ENCODE measurements around the gene SPATS1.
A peak's percentile ranks its signal among the peaks of the same experiment; 100 is the strongest.

The SPATS1 gene

DNA sequence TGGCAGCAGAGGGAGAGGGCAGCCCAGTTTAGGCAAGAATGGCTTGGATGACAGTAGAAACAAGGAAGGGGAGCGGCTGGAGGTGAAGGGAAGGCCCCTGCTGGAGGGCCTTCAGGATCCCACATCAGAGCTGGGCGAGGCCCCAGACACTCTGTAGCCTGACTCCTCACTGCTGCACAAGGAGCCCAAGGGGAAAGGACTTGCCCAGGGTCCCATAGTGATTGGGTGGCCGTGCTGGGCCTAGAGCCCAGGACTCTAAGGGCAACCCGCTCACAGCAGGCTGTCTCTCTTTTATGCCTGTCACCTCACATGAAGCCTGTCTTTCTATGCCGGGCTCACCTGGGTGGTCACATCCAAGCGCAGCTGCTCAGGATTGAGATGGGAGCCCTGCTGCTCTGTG, 38.6 kb upstream of the SPATS1 start:
- no peak overlapping the region for H3K4me3 ChIP-seq (ENCODE audit: low read length in 2 of 2)
- no CpG with 5 or more reads among the region's 6 CpGs for WGBS, 2 donors (ENCODE audit: extremely low coverage in 2 of 2, insufficient read length in 2 of 2, insufficient replicate concordance in 1 of 2)
- H3K27me3 ChIP-seq (ENCODE audit: control insufficient read depth in 3 of 3, insufficient read depth in 3 of 3, low read depth in 1 of 3, low read length in 3 of 3): no peaks in the 10 kb centered on the region
- peaks cover 0 to 3% of the 10 kb centered on the region in 2 donors for H3K4me1 ChIP-seq (ENCODE audit: control insufficient read depth in 2 of 2, insufficient read depth in 1 of 2, low read depth in 1 of 2, low read length in 2 of 2)
- H2AK5ac ChIP-seq (ENCODE audit: low read depth, low read length): peak overlapping the region; percentile 24
- H3K36me3 ChIP-seq (replicated peaks in 1 of 2; ENCODE audit: control insufficient read depth in 2 of 2, insufficient read depth in 2 of 2, low read length in 2 of 2): peaks cover 73 to 97% of the 10 kb centered on the region in 2 donors
- H3K9ac ChIP-seq (ENCODE audit: low read depth, low read length, poor library complexity): no peak overlapping the region
- no peak overlapping the region for H2AFZ ChIP-seq (ENCODE audit: low read length)
- DNase-seq (ENCODE audit: low spot score): no peak
- no peak overlapping the region for H2BK12ac ChIP-seq (ENCODE audit: low read length)
- H3K9me3 ChIP-seq (replicated peaks in 1 of 2; ENCODE audit: control insufficient read depth in 2 of 2, insufficient read depth in 1 of 2, low read depth in 1 of 2, low read length in 2 of 2): no peaks in the 10 kb centered on the region
- no peak overlapping the region for H3K27ac ChIP-seq (replicated peaks; ENCODE audit: low read length)
- H3K79me1 ChIP-seq (ENCODE audit: low read depth, low read length): peaks cover 8% of the 10 kb centered on the region
- H2BK5ac ChIP-seq (ENCODE audit: low read length): peak overlapping the region; percentile 91
- no peak overlapping the region for H3K4me2 ChIP-seq (ENCODE audit: insufficient read depth, low read length, poor library complexity, severe bottlenecking)
- H3K23ac ChIP-seq (ENCODE audit: low read depth, low read length, poor library complexity): no peak overlapping the region
- no peak overlapping the region for H4K91ac ChIP-seq (ENCODE audit: low read depth, low read length, poor library complexity)
- no peak overlapping the region for H3K4ac ChIP-seq (ENCODE audit: low read length)
- H3K18ac ChIP-seq (ENCODE audit: low read length): no peak overlapping the region
- no peak overlapping the region for H2BK15ac ChIP-seq (ENCODE audit: low read length)
- H4K8ac ChIP-seq (ENCODE audit: low read depth, low read length): no peak overlapping the region
- no peak overlapping the region for H3K14ac ChIP-seq (ENCODE audit: low read length)
- H2BK120ac ChIP-seq (ENCODE audit: low read depth, low read length): no peak overlapping the region

DNA sequence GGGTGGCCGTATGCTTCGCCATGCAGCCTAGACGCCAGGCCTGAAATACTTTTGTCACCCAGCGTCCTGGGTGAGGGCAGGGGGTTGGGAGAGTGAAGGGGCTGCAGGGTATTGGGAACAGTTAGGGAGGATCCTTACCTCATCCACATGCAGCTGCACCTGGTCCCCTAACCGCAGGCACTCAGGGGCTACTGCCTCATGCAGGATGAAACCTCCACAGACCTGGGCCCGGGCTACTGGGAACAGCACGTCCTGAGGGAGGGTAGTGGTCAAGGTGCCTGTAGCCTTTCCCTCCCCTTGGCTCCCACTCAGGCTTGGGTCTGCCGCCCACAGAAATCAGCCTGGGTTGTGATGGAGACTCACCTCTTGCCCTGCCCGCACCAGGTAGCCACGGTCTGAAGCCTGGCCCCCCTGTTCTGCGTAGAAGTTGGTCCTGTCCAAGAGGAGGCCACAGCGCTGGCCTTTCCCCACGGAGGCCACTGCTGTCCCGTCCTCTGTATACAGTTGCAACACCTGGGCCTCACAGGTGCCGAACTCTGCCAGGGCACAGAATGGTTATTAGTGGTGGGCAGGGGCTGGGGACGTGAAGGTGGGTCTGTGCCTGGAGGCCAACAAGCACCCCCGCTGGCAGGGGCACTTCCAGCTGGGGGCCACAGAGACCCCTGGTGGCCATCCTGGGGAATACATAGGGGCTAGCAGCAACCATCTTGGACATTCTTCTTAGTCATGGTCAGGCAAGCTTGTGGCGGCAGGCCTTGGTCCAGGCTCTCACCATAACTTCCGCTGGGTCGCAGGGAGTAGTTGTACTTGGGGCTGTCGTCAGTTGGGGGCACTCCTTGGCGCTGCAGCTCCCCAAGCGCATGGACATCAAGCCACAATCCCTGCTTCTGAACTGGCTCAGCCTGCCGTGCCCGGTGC, 37.9 kb upstream of the SPATS1 start:
- H3K36me3 ChIP-seq (replicated peaks in 1 of 2; ENCODE audit: control insufficient read depth in 2 of 2, insufficient read depth in 2 of 2, low read length in 2 of 2): peaks cover 80 to 97% of the 10 kb centered on the region in 2 donors
- DNase-seq (ENCODE audit: low spot score): no peak

DNA sequence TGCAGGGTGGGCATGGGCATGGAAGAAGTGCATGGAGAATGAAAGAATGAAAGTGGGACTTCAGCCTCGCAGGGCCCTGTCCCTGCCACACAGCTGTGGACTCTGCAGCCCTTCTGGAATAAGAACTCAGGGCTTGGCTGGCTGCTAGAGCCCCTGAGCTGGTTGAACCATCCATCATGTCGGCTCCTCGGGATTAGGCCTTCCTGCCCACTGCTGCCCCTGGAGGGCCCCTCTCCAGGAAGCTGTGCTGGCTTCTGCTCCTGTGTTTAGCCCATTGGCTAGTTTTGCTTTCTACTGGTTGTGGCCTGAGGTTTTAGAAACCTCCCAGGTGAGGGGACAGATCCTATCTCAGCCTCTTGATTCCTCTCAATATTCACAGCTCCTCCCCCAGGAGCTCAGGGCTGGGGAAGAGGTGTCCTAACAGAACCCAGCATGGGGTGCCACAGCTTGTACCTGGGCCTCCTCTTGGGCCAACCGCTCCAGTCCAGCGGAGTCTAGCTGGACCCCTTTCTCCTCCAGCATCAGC, 37.2 kb upstream of the SPATS1 start:
- Histone ChIP-seq H2BK12ac (ENCODE audit: low read length) (no peak overlapping the region), H2BK5ac (ENCODE audit: low read length) (peak overlapping the region; percentile 91), H3K27ac (replicated peaks; ENCODE audit: low read length) (no peak overlapping the region), H3K4ac (ENCODE audit: low read length) (no peak overlapping the region), H2BK15ac (ENCODE audit: low read length) (no peak overlapping the region), H3K4me3 (ENCODE audit: low read length in 2 of 2) (no peak overlapping the region), H4K91ac (ENCODE audit: low read depth, low read length, poor library complexity) (no peak overlapping the region), H3K27me3 (ENCODE audit: control insufficient read depth in 3 of 3, insufficient read depth in 3 of 3, low read depth in 1 of 3, low read length in 3 of 3) (no peaks in the 10 kb centered on the region), H3K9ac (ENCODE audit: low read depth, low read length, poor library complexity) (peak overlapping the region; percentile 10), H2AK5ac (ENCODE audit: low read depth, low read length) (peak overlapping the region; percentile 13), H2BK120ac (ENCODE audit: low read depth, low read length) (no peak overlapping the region), H3K4me1 (ENCODE audit: control insufficient read depth in 2 of 2, insufficient read depth in 1 of 2, low read depth in 1 of 2, low read length in 2 of 2) (peaks cover 0 to 3% of the 10 kb centered on the region in 2 donors), H3K79me1 (ENCODE audit: low read depth, low read length) (peaks cover 8% of the 10 kb centered on the region), H2AFZ (ENCODE audit: low read length) (no peak overlapping the region), H3K23ac (ENCODE audit: low read depth, low read length, poor library complexity) (no peak overlapping the region), H4K8ac (ENCODE audit: low read depth, low read length) (peak overlapping the region; percentile 48), H3K9me3 (replicated peaks in 1 of 2; ENCODE audit: control insufficient read depth in 2 of 2, insufficient read depth in 1 of 2, low read depth in 1 of 2, low read length in 2 of 2) (no peaks in the 10 kb centered on the region), H3K18ac (ENCODE audit: low read length) (no peak overlapping the region), H3K14ac (ENCODE audit: low read length) (no peak overlapping the region), H3K36me3 (replicated peaks in 1 of 2; ENCODE audit: control insufficient read depth in 2 of 2, insufficient read depth in 2 of 2, low read length in 2 of 2) (peaks cover 82 to 99% of the 10 kb centered on the region in 2 donors), H3K4me2 (ENCODE audit: insufficient read depth, low read length, poor library complexity, severe bottlenecking) (no peak overlapping the region)
- no peak for DNase-seq (ENCODE audit: low spot score)
- WGBS, 2 donors (ENCODE audit: extremely low coverage in 2 of 2, insufficient read length in 2 of 2, insufficient replicate concordance in 1 of 2): no CpG with 5 or more reads among the region's 5 CpGs

More for the DNA sequence above, 37.9 kb upstream of the SPATS1 start:
- Histone ChIP-seq H4K8ac (ENCODE audit: low read depth, low read length) (peak overlapping the region; percentile 48), H3K27me3 (ENCODE audit: control insufficient read depth in 3 of 3, insufficient read depth in 3 of 3, low read depth in 1 of 3, low read length in 3 of 3) (no peaks in the 10 kb centered on the region), H2BK120ac (ENCODE audit: low read depth, low read length) (no peak overlapping the region), H3K27ac (replicated peaks; ENCODE audit: low read length) (no peak overlapping the region), H4K91ac (ENCODE audit: low read depth, low read length, poor library complexity) (no peak overlapping the region), H3K9me3 (replicated peaks in 1 of 2; ENCODE audit: control insufficient read depth in 2 of 2, insufficient read depth in 1 of 2, low read depth in 1 of 2, low read length in 2 of 2) (no peaks in the 10 kb centered on the region), H3K4me2 (ENCODE audit: insufficient read depth, low read length, poor library complexity, severe bottlenecking) (no peak overlapping the region), H3K4me1 (ENCODE audit: control insufficient read depth in 2 of 2, insufficient read depth in 1 of 2, low read depth in 1 of 2, low read length in 2 of 2) (peaks cover 0 to 3% of the 10 kb centered on the region in 2 donors), H3K18ac (ENCODE audit: low read length) (peak overlapping the region; percentile 40), H3K23ac (ENCODE audit: low read depth, low read length, poor library complexity) (no peak overlapping the region), H2BK15ac (ENCODE audit: low read length) (no peak overlapping the region), H2BK12ac (ENCODE audit: low read length) (peak overlapping the region; percentile 89), H2AK5ac (ENCODE audit: low read depth, low read length) (peak overlapping the region; percentile 24), H2BK5ac (ENCODE audit: low read length) (peak overlapping the region; percentile 91), H3K4ac (ENCODE audit: low read length) (no peak overlapping the region), H3K79me1 (ENCODE audit: low read depth, low read length) (peaks cover 8% of the 10 kb centered on the region), H3K4me3 (ENCODE audit: low read length in 2 of 2) (no peak overlapping the region), H2AFZ (ENCODE audit: low read length) (no peak overlapping the region), H3K14ac (ENCODE audit: low read length) (no peak overlapping the region), H3K9ac (ENCODE audit: low read depth, low read length, poor library complexity) (peak overlapping the region; percentile 10)
- WGBS, 2 donors (ENCODE audit: extremely low coverage in 2 of 2, insufficient read length in 2 of 2, insufficient replicate concordance in 1 of 2): no CpG with 5 or more reads among the region's 25 CpGs

DNA sequence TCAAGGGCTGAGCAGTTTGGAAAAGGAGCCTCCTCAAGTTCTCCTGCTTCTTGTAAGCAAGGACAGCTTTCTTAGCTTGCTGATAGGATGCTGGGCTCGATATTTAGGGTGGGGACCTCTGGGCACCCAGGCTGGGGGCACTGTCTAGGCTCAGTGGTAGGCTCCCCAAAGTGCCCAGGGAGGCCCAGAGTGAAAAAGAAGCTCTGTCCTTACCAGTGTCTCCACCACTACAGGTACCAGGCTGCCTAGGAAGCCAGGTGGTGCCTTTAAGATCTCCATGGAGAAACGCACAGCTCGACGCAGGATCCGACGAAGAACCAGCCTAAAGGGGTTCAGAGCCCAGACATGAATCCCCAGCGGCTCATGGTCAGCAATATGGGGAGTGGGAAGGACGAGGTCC, 35.7 kb upstream of the SPATS1 start:
- H3K36me3 ChIP-seq (replicated peaks in 1 of 2; ENCODE audit: control insufficient read depth in 2 of 2, insufficient read depth in 2 of 2, low read length in 2 of 2): peaks cover 84 to 99% of the 10 kb centered on the region in 2 donors

More for the DNA sequence above, 35.7 kb upstream of the SPATS1 start:
- H2BK15ac ChIP-seq (ENCODE audit: low read length): no peak overlapping the region
- H3K4me3 ChIP-seq (ENCODE audit: low read length in 2 of 2): no peak overlapping the region
- H4K91ac ChIP-seq (ENCODE audit: low read depth, low read length, poor library complexity): no peak overlapping the region
- no peak overlapping the region for H3K4me2 ChIP-seq (ENCODE audit: insufficient read depth, low read length, poor library complexity, severe bottlenecking)
- no peak overlapping the region for H3K23ac ChIP-seq (ENCODE audit: low read depth, low read length, poor library complexity)
- H2AK5ac ChIP-seq (ENCODE audit: low read depth, low read length): no peak overlapping the region
- H2AFZ ChIP-seq (ENCODE audit: low read length): no peak overlapping the region
- peaks cover 0 to 3% of the 10 kb centered on the region in 2 donors for H3K4me1 ChIP-seq (ENCODE audit: control insufficient read depth in 2 of 2, insufficient read depth in 1 of 2, low read depth in 1 of 2, low read length in 2 of 2)
- no peaks in the 10 kb centered on the region for H3K9me3 ChIP-seq (replicated peaks in 1 of 2; ENCODE audit: control insufficient read depth in 2 of 2, insufficient read depth in 1 of 2, low read depth in 1 of 2, low read length in 2 of 2)
- H3K18ac ChIP-seq (ENCODE audit: low read length): no peak overlapping the region
- no peak overlapping the region for H3K14ac ChIP-seq (ENCODE audit: low read length)
- no peak overlapping the region for H2BK120ac ChIP-seq (ENCODE audit: low read depth, low read length)
- H2BK12ac ChIP-seq (ENCODE audit: low read length): no peak overlapping the region
- WGBS, 2 donors (ENCODE audit: extremely low coverage in 2 of 2, insufficient read length in 2 of 2, insufficient replicate concordance in 1 of 2): no CpG with 5 or more reads among the region's 8 CpGs
- no peak overlapping the region for H3K4ac ChIP-seq (ENCODE audit: low read length)
- peaks cover 6% of the 10 kb centered on the region for H3K79me1 ChIP-seq (ENCODE audit: low read depth, low read length)
- H3K9ac ChIP-seq (ENCODE audit: low read depth, low read length, poor library complexity): no peak overlapping the region
- no peaks in the 10 kb centered on the region for H3K27me3 ChIP-seq (ENCODE audit: control insufficient read depth in 3 of 3, insufficient read depth in 3 of 3, low read depth in 1 of 3, low read length in 3 of 3)
- H3K27ac ChIP-seq (replicated peaks; ENCODE audit: low read length): no peak overlapping the region
- H4K8ac ChIP-seq (ENCODE audit: low read depth, low read length): no peak overlapping the region
- peak overlapping the region; percentile 44 for H2BK5ac ChIP-seq (ENCODE audit: low read length)
- DNase-seq (ENCODE audit: low spot score): no peak
